OCI-LY7 (cell line): ENCODE measurements around the gene C1orf74. TPM values are rescaled to one million over a fixed set of nuclear protein-coding genes. Genes with fewer than 3 reads are reported as not detected.

Source experiments
- BruUV-seq: library from RNA; stranded (reverse); fragments of 400-500 nt; replicated peaks from 2 replicates; lab custom pipeline; 2021; lab: Mats Ljungman, UMichigan
- CTCF ChIA-PET: fragments of 300-600 bp; sonication (Branson Sonifier 250); formaldehyde crosslinking; loops from one replicate; lab custom pipeline; 2022; ENCODE audit warnings: antibody characterized with exemption; ENCODE audit not compliant: unreplicated experiment; lab: Charles Lee
- POLR2A ChIA-PET: fragments of 300-600 bp; sonication (Branson Sonifier 250); formaldehyde crosslinking; loops from one replicate; lab custom pipeline; 2022; ENCODE audit warnings: antibody characterized with exemption; lab: Charles Lee
- DNase-seq: peaks from one replicate; pipeline ENCODE4 v3.0.0-alpha.2; 2015; ENCODE audit warnings: low spot score
- H2AFZ ChIP-seq: fragments of 200-600 bp; sonication (generic), shearing (Covaris generic); 2 replicates; pipeline ENCODE4 v1.6.1; 2014; ENCODE audit warnings: mild to moderate bottlenecking, antibody characterized with exemption, low read length, moderate library complexity
- H3K27ac ChIP-seq: fragments of 200-600 bp; sonication (generic); 2 replicates; pipeline ENCODE4 v1.5.1; 2014; ENCODE audit warnings: mixed run types, low read depth, mild to moderate bottlenecking, moderate library complexity, low read length, inconsistent platforms; ENCODE audit not compliant: poor library complexity, severe bottlenecking
- H3K36me3 ChIP-seq: fragments of 200-600 bp; sonication (generic); 2 replicates; pipeline ENCODE4 v1.6.1; 2014; ENCODE audit warnings: mild to moderate bottlenecking, antibody characterized with exemption, low read length, moderate library complexity, mixed read lengths; ENCODE audit not compliant: insufficient read depth
- H3K4me1 ChIP-seq: fragments of 200-600 bp; sonication (generic); 2 replicates; pipeline ENCODE4 v1.5.1; 2014; ENCODE audit warnings: mild to moderate bottlenecking, low read length; ENCODE audit not compliant: insufficient read depth, poor library complexity, severe bottlenecking
- H3K4me2 ChIP-seq: fragments of 200-600 bp; sonication (generic); 2 replicates; pipeline ENCODE4 v1.6.1; 2014; ENCODE audit warnings: mild to moderate bottlenecking, low read length
- H3K4me3 ChIP-seq: fragments of 200-600 bp; sonication (generic); 2 replicates; pipeline ENCODE4 v1.5.1; 2014; ENCODE audit warnings: mild to moderate bottlenecking, low read depth, low read length; ENCODE audit not compliant: poor library complexity, severe bottlenecking
- H3K79me2 ChIP-seq: fragments of 200-600 bp; sonication (generic); 2 replicates; pipeline ENCODE4 v1.6.1; 2016; ENCODE audit warnings: low read depth, mild to moderate bottlenecking, low read length, moderate library complexity, mixed read lengths; ENCODE audit not compliant: insufficient read depth
- H3K9me2 ChIP-seq: fragments of 200-600 bp; sonication (generic); 2 replicates; pipeline ENCODE4 v1.6.1; 2016; ENCODE audit warnings: mild to moderate bottlenecking, low read length, mixed read lengths; ENCODE audit not compliant: insufficient read depth
- H3K9me3 ChIP-seq: fragments of 200-600 bp; sonication (generic); 2 replicates; pipeline ENCODE4 v1.6.1; 2014; ENCODE audit warnings: mild to moderate bottlenecking, mixed run types, low read length, mixed read lengths
- H4K20me1 ChIP-seq: fragments of 200-600 bp; sonication (generic); 2 replicates; pipeline ENCODE4 v1.6.1; 2014; ENCODE audit warnings: mild to moderate bottlenecking, antibody characterized with exemption, low read length, moderate library complexity, mixed read lengths; ENCODE audit not compliant: insufficient read depth
- CTCF ChIP-seq: fragments of 200-600 bp; sonication (generic); conservative IDR thresholded peaks from 2 replicates; pipeline ENCODE4 v1.5.1; 2014; ENCODE audit warnings: mild to moderate bottlenecking, antibody characterized with exemption, low read length, moderate library complexity, mixed read lengths
- EZH2phosphoT487 ChIP-seq: fragments of 200-600 bp; sonication (generic); IDR thresholded peaks from 2 replicates; pipeline ENCODE4 v1.6.1; 2018; ENCODE audit warnings: low read depth, borderline replicate concordance, mild to moderate bottlenecking, mixed run types, antibody characterized with exemption, low read length, moderate library complexity, mixed read lengths
- intact Hi-C: fragments of 100-400 bp; cut with micrococcal nuclease; formaldehyde crosslinking; loops from one replicate; pipeline ENCODE4 v1.10.0; 2022; ENCODE audit not compliant: unreplicated experiment
- total RNA-seq, 2 experiments: library from RNA; depleted of rRNA in 1 of 2; stranded (reverse); fragments of >200 nt in 1 of 2; shearing (Covaris generic) in 1 of 2; gene quantifications; 2 replicates each; pipeline ENCODE4 v1.2.3, GENCODE V29; 2014 to 2022

C1orf74 gene
- total RNA-seq, 2 experiments from 2014 or later = 4.2 to 4.4 TPM

DNA sequence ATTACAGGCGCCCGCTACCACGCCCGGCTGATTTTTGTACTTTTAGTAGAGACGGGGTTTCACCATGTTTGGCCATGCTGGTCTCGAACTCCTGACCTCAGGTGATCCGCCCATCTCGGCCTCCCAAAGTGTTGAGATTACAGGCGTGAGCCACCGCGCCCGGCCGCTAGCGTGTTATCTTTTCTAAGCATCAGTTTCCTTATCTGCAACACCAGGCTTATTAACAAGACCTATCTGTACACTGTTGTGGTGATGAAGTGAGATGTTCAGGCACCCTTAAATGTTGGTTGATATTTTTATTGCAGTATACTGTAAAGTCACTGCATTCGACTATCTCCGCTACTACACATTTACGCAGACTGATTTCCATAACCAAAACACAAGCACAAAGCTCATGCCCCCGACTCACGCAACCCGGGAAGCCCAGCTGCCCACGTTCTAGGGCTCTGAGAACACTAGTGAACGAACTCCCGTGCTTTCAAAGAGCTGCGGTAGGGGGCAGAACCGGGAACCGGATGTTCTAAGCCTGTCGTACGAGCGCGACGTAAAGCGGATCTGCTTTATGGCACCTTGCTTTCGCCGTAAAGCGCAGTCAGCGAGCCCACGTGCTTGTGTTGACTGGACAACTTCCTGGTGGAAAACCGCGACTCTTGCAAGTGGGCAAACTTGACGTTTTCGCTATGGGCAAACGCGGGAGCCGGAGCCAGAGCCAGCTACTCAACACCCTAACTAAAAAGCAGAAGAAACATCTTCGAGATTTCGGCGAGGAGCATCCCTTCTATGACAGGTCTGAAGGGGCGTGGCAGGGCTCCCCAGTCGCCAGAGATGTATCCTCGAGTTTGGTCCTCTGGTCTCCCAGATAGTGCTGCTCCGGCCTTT is 43.3 kb upstream of the C1orf74 start, which contains the start of gene UTP25:
TSS of gene UTP25 (plus strand) at position 589 of the 879 bp plus-strand sequence. CDS start at position 681, 92 bp downstream.
- Histone ChIP-seq H3K4me1 (peaks cover 19% of the 10 kb centered on the region), H3K36me3 (peaks cover 30% of the 10 kb centered on the region), H3K4me2 (peak within 1 kb of the TSS; percentile 72), H2AFZ (peak within 1 kb of the TSS; percentile 91), H3K4me3 (peak within 1 kb of the TSS; percentile 98), H3K27ac (peak within 1 kb of the TSS; percentile 56), H3K9me2 (no peaks in the 10 kb centered on the region), H3K9me3 (no peaks in the 10 kb centered on the region), H3K79me2 (peaks cover 29% of the 10 kb centered on the region), H4K20me1 (no peaks in the 10 kb centered on the region)
- ChIA-PET POLR2A (interaction anchor here (1.0 to 1.8 kb wide), 2 partner anchors 10 to 505 kb away, joined by 3 to 8 read pairs; no protein-coding TSS in a partner anchor), CTCF (no interaction called here)
- intact Hi-C loops = loop anchor here (2.0 to 5.0 kb wide), 3 partner anchors 45 to 1750 kb away; partner anchors contain the start of genes C1orf74, SLC30A1 and TRAF3IP3
- peak; percentile 98 for DNase-seq
- no TSS peak for BruUV-seq
- TF ChIP-seq EZH2phosphoT487 = no peak
- peak; percentile 78 for TF ChIP-seq CTCF

DNA sequence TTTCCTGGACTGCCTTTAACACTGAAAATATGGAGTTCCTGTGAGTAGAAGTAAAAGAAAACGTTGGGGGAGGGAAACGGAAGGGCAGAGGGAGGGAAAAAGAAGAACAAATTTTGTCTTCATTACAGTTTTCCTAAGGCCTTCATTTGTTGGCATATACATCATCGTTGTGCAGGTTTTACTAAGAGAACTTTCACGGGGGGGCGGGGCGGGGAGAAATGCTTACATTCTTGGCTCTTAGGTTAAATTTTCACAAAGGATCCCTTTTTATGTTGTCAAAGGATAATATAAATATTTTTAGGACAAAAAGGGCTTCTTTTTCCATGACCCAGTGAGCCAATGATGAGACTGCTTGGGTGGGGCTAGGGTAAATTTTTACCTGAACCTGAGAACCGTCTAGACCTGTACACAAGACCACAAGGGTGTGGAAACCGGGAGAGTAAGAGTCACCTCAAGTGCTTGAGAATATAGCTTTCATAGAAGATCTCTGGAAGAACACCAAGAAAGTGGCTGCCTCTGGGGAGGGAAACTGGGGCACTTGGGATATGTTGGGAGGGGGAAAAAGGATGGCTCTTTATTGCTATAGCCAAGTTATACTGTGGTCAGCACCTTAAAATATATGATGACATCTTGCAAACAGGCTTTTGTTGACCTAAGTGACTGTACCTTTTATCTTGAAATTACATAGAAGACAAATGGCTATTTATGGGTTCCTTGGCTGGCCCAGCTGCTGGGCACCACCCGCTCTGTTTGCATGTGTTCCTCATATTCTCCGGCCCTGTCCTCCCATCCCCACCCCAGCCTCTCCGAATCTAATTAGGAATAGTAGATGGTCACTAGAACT is 41.5 kb upstream of the C1orf74 start:
- Histone ChIP-seq H3K4me2 (no peak overlapping the region), H3K79me2 (peaks cover 29% of the 10 kb centered on the region), H3K4me1 (peaks cover 19% of the 10 kb centered on the region), H3K9me3 (no peaks in the 10 kb centered on the region), H3K4me3 (no peak overlapping the region), H3K9me2 (no peaks in the 10 kb centered on the region), H4K20me1 (no peaks in the 10 kb centered on the region), H3K36me3 (peaks cover 14% of the 10 kb centered on the region), H2AFZ (no peak overlapping the region; the same call in 1 of the 2 replicates), H3K27ac (no peak overlapping the region)
- ChIA-PET CTCF (no interaction called here), POLR2A (interaction anchor here (0.6 to 1.0 kb wide), 4 partner anchors 26 to 1592 kb away, joined by 3 to 6 read pairs (median 3); partner anchors contain the start of gene TRAF3IP3)
- no peak for DNase-seq
- TF ChIP-seq CTCF (no peak), EZH2phosphoT487 (no peak)
- intact Hi-C loops = loop anchor here (2.0 to 5.0 kb wide), 3 partner anchors 44 to 1751 kb away; partner anchors contain the start of genes C1orf74, SLC30A1 and TRAF3IP3
- BruUV-seq = no TSS peak
